Keratinocyte (primary cell): ENCODE data around the gene SLC27A2.

ENCODE experiments used
- CTCF ChIP-seq, 3 experiments: IDR thresholded peaks in 1 of 3; conservative IDR thresholded peaks in 1 of 3; optimal IDR thresholded peaks in 1 of 3; 2 replicates in 2 of 3; 3 replicates in 1 of 3; pipeline versions ENCODE3 to v1.5.1; 2011; ENCODE audit warnings: low read length in 3 of 3, mild to moderate bottlenecking in 3 of 3, moderate library complexity in 2 of 3, control low read depth in 1 of 3, inconsistent platforms in 1 of 3; ENCODE audit not compliant: insufficient read depth in 2 of 3; ENCODE audit errors: extremely low read depth in 1 of 3
- EZH2 ChIP-seq: IDR thresholded peaks from one replicate; pipeline ENCODE4 v1.6.1; 2012; ENCODE audit warnings: inconsistent platforms, mild to moderate bottlenecking, low read length, moderate library complexity

DNA sequence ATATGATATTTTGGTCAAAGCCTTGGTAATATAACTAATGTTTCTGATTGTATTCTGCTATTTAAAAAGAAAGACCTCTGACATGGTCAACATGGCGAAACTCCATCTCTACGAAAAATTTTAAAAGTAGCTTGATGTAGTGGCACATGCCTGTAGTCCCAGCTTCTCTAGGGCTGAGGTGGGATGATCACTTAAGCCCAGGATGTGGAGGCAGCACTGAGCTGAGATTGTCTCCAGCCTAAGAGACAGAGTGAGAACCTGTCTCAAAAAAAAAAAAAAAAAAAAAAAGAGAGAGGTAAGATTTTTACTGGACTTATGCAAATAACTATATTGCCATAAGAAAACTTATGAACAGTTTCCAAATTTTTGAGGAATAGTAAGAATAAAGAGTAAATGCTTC, 30.5 kb upstream of the SLC27A2 start:
- TF ChIP-seq CTCF (optimal IDR thresholded peaks at IDR 0.05 in 1 of 3, IDR thresholded peaks at IDR 0.05 in 1 of 3, conservative IDR thresholded peaks at IDR 0.05 in 1 of 3; ENCODE audit: extremely low read depth in 1 of 3, insufficient read depth in 2 of 3, low read length in 3 of 3), result no peak
- no peak for TF ChIP-seq EZH2
